Spleen (tissue), 7 donors: ENCODE results near the gene PXDN.

ENCODE experiments used
- POLR2A ChIP-seq, 3 donors: fragments of 450-650 bp; IDR thresholded peaks; one replicate each; pipeline ENCODE4 v1.5.1; 2017; ENCODE audit warnings: antibody characterized with exemption in 3 of 3, mild to moderate bottlenecking in 1 of 3
- POLR2AphosphoS5 ChIP-seq, 3 donors: sonication (generic); formaldehyde crosslinking; IDR thresholded peaks; one replicate each; pipeline ENCODE4 v1.5.1; 2017; ENCODE audit warnings: antibody characterized with exemption in 3 of 3
- TF ChIP-seq, protein P1 (sequence below), 11 experiments: fragments of 200-600 bp in 7 of 11; fragments of 450-650 bp in 4 of 11; sonication (generic) in 4 of 11; IDR thresholded peaks in 8 of 11; conservative IDR thresholded peaks in 3 of 11; 1 replicate in 7 of 11; 2 replicates in 4 of 11; pipeline versions ENCODE4 v1.4.0 to v1.8.0; 2016 to 2021; ENCODE audit warnings: antibody characterized with exemption in 11 of 11, inconsistent platforms in 4 of 11, mild to moderate bottlenecking in 1 of 11
- donor health status: DM: no; HTN: no; CAD: no; lungs with moderate emphysema.
- donor health status: DM: no; HTN: no; CAD: no.
- donor health status: DM: no; HTN: no; CAD: no.

DNA sequence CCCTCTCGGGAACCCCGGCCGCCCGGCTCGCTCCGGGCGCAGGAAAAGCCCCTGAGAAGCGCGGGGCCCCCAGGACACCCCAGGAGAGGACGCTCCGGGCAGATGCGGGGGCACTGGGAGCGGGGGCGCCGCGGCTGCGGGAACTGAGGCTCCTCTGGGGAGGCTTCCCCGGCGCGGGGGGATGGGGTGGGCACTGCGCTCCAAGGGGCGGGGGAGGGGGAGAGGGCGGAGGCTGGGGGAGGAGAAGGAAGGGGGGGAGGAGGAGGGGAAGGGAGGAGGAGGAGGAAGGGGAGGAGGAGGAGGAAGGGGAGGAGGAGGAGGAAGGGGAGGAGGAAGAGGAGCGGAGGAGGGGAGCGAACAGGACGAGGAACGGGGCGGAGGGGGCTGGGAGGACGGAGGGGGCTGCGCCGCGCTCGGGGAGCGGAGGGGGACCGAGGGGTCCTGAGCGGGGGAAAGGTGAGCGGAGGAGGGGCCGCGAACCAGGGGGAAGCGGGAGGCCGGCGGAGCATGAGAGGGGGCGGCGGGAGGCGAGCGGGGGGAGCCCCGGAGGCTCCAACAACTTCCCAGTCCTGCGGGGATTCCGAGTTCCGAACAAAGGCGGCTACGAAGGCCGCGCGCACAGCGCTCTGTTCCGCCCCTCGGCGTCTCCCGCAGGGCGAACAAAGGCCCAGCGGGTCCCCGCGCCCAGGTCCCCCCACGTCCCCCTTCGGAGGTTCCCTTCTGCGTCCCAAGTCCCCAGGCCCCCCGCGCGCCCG is 742 bp downstream of the PXDN start:
- TF ChIP-seq, protein P1, sequence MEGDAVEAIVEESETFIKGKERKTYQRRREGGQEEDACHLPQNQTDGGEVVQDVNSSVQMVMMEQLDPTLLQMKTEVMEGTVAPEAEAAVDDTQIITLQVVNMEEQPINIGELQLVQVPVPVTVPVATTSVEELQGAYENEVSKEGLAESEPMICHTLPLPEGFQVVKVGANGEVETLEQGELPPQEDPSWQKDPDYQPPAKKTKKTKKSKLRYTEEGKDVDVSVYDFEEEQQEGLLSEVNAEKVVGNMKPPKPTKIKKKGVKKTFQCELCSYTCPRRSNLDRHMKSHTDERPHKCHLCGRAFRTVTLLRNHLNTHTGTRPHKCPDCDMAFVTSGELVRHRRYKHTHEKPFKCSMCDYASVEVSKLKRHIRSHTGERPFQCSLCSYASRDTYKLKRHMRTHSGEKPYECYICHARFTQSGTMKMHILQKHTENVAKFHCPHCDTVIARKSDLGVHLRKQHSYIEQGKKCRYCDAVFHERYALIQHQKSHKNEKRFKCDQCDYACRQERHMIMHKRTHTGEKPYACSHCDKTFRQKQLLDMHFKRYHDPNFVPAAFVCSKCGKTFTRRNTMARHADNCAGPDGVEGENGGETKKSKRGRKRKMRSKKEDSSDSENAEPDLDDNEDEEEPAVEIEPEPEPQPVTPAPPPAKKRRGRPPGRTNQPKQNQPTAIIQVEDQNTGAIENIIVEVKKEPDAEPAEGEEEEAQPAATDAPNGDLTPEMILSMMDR (IDR thresholded peaks at IDR 0.05 in 8 of 11, conservative IDR thresholded peaks at IDR 0.05 in 3 of 11): no peak
- TF ChIP-seq POLR2A (IDR thresholded peaks at IDR 0.05): no peak
- TF ChIP-seq POLR2AphosphoS5 (IDR thresholded peaks at IDR 0.05): no peak
